GM12875 (cell line): ENCODE data around the gene RAB1A.

Experiments
- H3K4me3 ChIP-seq: one replicate; pipeline ENCODE4 v1.5.1; 2011; ENCODE audit warnings: low read depth, low read length, control low read depth
- CTCF ChIP-seq: IDR thresholded peaks from 2 replicates; pipeline ENCODE4 v1.5.1; 2011; ENCODE audit warnings: low read depth, mild to moderate bottlenecking, control low read depth, inconsistent platforms, low read length, moderate library complexity, borderline replicate concordance; ENCODE audit not compliant: insufficient read depth

Gene RAB1A

GRCh38 chr2:65116645-65117044 lies 13.3 kb downstream of the RAB1A start:
- H3K4me3 ChIP-seq: no peak overlapping the region
- no peak for TF ChIP-seq CTCF

- no peak overlapping the region for H3K4me3 ChIP-seq
- no peak for TF ChIP-seq CTCF
Observed at GRCh38 chr2:65114921-65115320, 15.0 kb downstream of the RAB1A start.

- TF ChIP-seq CTCF: no peak
- H3K4me3 ChIP-seq: no peak overlapping the region
Observed at GRCh38 chr2:65113816-65114215, 16.1 kb downstream of the RAB1A start.

GRCh38 chr2:65113229-65113628 lies 16.7 kb downstream of the RAB1A start:
- no peak for TF ChIP-seq CTCF

GRCh38 chr2:65112633-65113032 lies 17.3 kb downstream of the RAB1A start:
- no peak overlapping the region for H3K4me3 ChIP-seq
- TF ChIP-seq CTCF: no peak

More at GRCh38 chr2:65113229-65113628, 16.7 kb downstream of the RAB1A start:
- no peak overlapping the region for H3K4me3 ChIP-seq

GRCh38 chr2:65108780-65109179 lies 21.1 kb downstream of the RAB1A start:
- TF ChIP-seq CTCF: no peak
- H3K4me3 ChIP-seq: no peak overlapping the region

GRCh38 chr2:65107530-65107929 lies 22.4 kb downstream of the RAB1A start:
- no peak overlapping the region for H3K4me3 ChIP-seq
- TF ChIP-seq CTCF: no peak
